HEK293 (cell line): ENCODE results near the gene MACC1.

ENCODE experiments used
- CTCF ChIA-PET: fragments of 350-600 bp; formaldehyde crosslinking; extraction: SDS; loops from one replicate; lab custom pipeline; 2021; ENCODE audit warnings: antibody characterized with exemption; lab: Yijun Ruan, JAX
- POLR2A ChIA-PET: fragments of 300-600 bp; formaldehyde crosslinking; extraction: SDS; loops from one replicate; lab custom pipeline; 2020; ENCODE audit warnings: antibody characterized with exemption, inconsistent platforms; lab: Yijun Ruan, JAX
- H3K27ac ChIP-seq: fragments of 200-500 bp; sonication (Bioruptor generic); 2 replicates; pipeline ENCODE4 v1.5.1; 2014; ENCODE audit warnings: low read depth, low read length, control low read depth, inconsistent platforms; ENCODE audit errors: extremely low read depth
- H3K36me3 ChIP-seq, 2 experiments: fragments of 200-500 bp in 1 of 2; sonication (Bioruptor generic) in 1 of 2; 1 replicate in 1 of 2; 2 replicates in 1 of 2; pipeline ENCODE4 v1.5.1; 2014 to 2017; ENCODE audit warnings: inconsistent platforms in 2 of 2, low read length in 2 of 2; ENCODE audit not compliant: control insufficient read depth in 2 of 2, insufficient read depth in 1 of 2
- H3K4me1 ChIP-seq: fragments of 200-500 bp; sonication (Bioruptor generic); 2 replicates; pipeline ENCODE4 v1.5.1; 2014; ENCODE audit warnings: mild to moderate bottlenecking, low read length, inconsistent platforms; ENCODE audit not compliant: control insufficient read depth, insufficient read depth
- H3K4me3 ChIP-seq: 2 replicates; pipeline ENCODE4 v1.5.1; 2011; ENCODE audit warnings: low read depth, mild to moderate bottlenecking, control low read depth, low read length, moderate library complexity
- H3K9me3 ChIP-seq: fragments of 200-500 bp; sonication (Bioruptor generic); 2 replicates; pipeline ENCODE4 v1.5.1; 2014; ENCODE audit warnings: low read depth, low read length, inconsistent platforms; ENCODE audit not compliant: control insufficient read depth, insufficient read depth
- BCL11A ChIP-seq: fragments of 450-650 bp; formaldehyde crosslinking; IDR thresholded peaks from 2 replicates; pipeline ENCODE4 v1.5.1; 2016; ENCODE audit warnings: low read depth, missing biosample characterization, missing genetic modification characterization
- MYNN ChIP-seq: fragments of 450-650 bp; formaldehyde crosslinking; IDR thresholded peaks from 2 replicates; pipeline ENCODE4 v1.5.1; 2016; ENCODE audit warnings: missing biosample characterization, missing genetic modification characterization, borderline replicate concordance
- OVOL3 ChIP-seq: fragments of 450-650 bp; formaldehyde crosslinking; IDR thresholded peaks from 2 replicates; pipeline ENCODE4 v1.5.1; 2016; ENCODE audit warnings: missing biosample characterization, missing genetic modification characterization
- ZNF169 ChIP-seq: fragments of 450-650 bp; formaldehyde crosslinking; IDR thresholded peaks from 2 replicates; pipeline ENCODE4 v1.5.1; 2016; ENCODE audit warnings: missing biosample characterization, missing genetic modification characterization
- ZNF248 ChIP-seq: fragments of 450-650 bp; formaldehyde crosslinking; IDR thresholded peaks from 2 replicates; pipeline ENCODE4 v1.5.1; 2017; ENCODE audit warnings: missing biosample characterization, missing genetic modification characterization
- ZNF292 ChIP-seq: fragments of 450-650 bp; formaldehyde crosslinking; IDR thresholded peaks from 2 replicates; pipeline ENCODE4 v1.5.1; 2016; ENCODE audit warnings: low read depth, missing biosample characterization, missing genetic modification characterization, borderline replicate concordance
- ZNF324 ChIP-seq: fragments of 450-650 bp; formaldehyde crosslinking; IDR thresholded peaks from 2 replicates; pipeline ENCODE4 v1.5.1; 2016; ENCODE audit warnings: missing biosample characterization, missing genetic modification characterization
- ZNF341 ChIP-seq: fragments of 450-650 bp; formaldehyde crosslinking; IDR thresholded peaks from 2 replicates; pipeline ENCODE4; 2016; ENCODE audit warnings: low read depth, missing biosample characterization, missing genetic modification characterization
- ZNF423 ChIP-seq: fragments of 450-650 bp; formaldehyde crosslinking; IDR thresholded peaks from 2 replicates; pipeline ENCODE4 v1.5.1; 2016; ENCODE audit warnings: missing biosample characterization, missing genetic modification characterization
- ZNF473 ChIP-seq: fragments of 450-650 bp; formaldehyde crosslinking; IDR thresholded peaks from 2 replicates; pipeline ENCODE4 v1.5.1; 2017; ENCODE audit warnings: missing biosample characterization, missing genetic modification characterization
- ZNF596 ChIP-seq: fragments of 450-650 bp; IDR thresholded peaks from 2 replicates; pipeline ENCODE4 v1.5.0; 2018; ENCODE audit warnings: missing biosample characterization, mild to moderate bottlenecking, missing genetic modification characterization, moderate library complexity
- ZNF600 ChIP-seq: fragments of 450-650 bp; formaldehyde crosslinking; IDR thresholded peaks from 2 replicates; pipeline ENCODE4 v1.5.1; 2016; ENCODE audit warnings: missing biosample characterization, missing genetic modification characterization
- ZNF660 ChIP-seq: fragments of 450-650 bp; IDR thresholded peaks from 2 replicates; pipeline ENCODE4 v1.5.1; 2018; ENCODE audit warnings: missing biosample characterization, mild to moderate bottlenecking, missing genetic modification characterization
- ZNF664 ChIP-seq: fragments of 450-650 bp; formaldehyde crosslinking; IDR thresholded peaks from 2 replicates; pipeline ENCODE4 v1.5.1; 2016; ENCODE audit warnings: missing biosample characterization, missing genetic modification characterization
- TF ChIP-seq, protein P1 (sequence below): fragments of 450-650 bp; formaldehyde crosslinking; IDR thresholded peaks from 2 replicates; pipeline ENCODE4 v1.5.1; 2017; ENCODE audit warnings: missing biosample characterization, mild to moderate bottlenecking, missing genetic modification characterization, moderate library complexity
- TF ChIP-seq, protein P2 (sequence below): IDR thresholded peaks from 2 replicates; pipeline ENCODE4 v1.6.1; 2011; ENCODE audit warnings: mild to moderate bottlenecking, low read depth, low read length, borderline replicate concordance
- TF ChIP-seq, protein P3 (sequence below): fragments of 450-650 bp; formaldehyde crosslinking; IDR thresholded peaks from 2 replicates; pipeline ENCODE4 v1.5.1; 2016; ENCODE audit warnings: missing biosample characterization, missing genetic modification characterization, borderline replicate concordance
- TF ChIP-seq, protein P4 (sequence below): fragments of 450-650 bp; formaldehyde crosslinking; conservative IDR thresholded peaks from 2 replicates; pipeline ENCODE4 v1.5.1; 2016; ENCODE audit warnings: low read depth, missing biosample characterization, missing genetic modification characterization
- TF ChIP-seq, protein P5 (sequence below): fragments of 450-650 bp; formaldehyde crosslinking; IDR thresholded peaks from 2 replicates; pipeline ENCODE4 v1.5.1; 2016; ENCODE audit warnings: missing biosample characterization, missing genetic modification characterization
- TF ChIP-seq, protein P6 (sequence below): sonication (generic); formaldehyde crosslinking; IDR thresholded peaks from 2 replicates; pipeline ENCODE4 v1.8.1; 2022; ENCODE audit warnings: mild to moderate bottlenecking, moderate library complexity, missing genetic modification reagents
- TF ChIP-seq, protein P7 (sequence below): fragments of 450-650 bp; IDR thresholded peaks from 2 replicates; pipeline ENCODE4 v1.5.1; 2018; ENCODE audit warnings: missing biosample characterization, missing genetic modification characterization
- TF ChIP-seq, protein P8 (sequence below): fragments of 450-650 bp; formaldehyde crosslinking; IDR thresholded peaks from 2 replicates; pipeline ENCODE4 v1.5.1; 2017; ENCODE audit warnings: missing biosample characterization, missing genetic modification characterization

The MACC1 gene

DNA sequence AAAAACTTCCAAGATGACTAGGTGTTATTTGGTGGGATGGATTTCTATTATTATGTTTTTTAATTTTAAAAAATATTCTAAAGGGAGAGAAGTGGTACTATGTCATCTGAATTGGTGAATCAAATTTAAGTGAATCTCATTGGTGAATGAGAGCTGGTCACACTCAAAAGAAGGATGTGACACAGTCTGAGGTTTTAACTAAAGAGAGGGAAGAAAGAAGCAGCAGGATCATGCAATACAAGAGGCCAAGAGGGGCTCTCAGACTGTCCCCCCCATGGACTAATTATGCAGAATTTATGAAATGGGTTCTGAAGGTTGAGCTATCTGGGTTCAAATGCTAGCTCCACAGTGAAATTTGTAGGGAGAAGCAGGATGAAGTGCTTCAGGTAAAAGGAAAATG is 16.2 kb downstream of the MACC1 start (continued):
- TF ChIP-seq, protein P1, sequence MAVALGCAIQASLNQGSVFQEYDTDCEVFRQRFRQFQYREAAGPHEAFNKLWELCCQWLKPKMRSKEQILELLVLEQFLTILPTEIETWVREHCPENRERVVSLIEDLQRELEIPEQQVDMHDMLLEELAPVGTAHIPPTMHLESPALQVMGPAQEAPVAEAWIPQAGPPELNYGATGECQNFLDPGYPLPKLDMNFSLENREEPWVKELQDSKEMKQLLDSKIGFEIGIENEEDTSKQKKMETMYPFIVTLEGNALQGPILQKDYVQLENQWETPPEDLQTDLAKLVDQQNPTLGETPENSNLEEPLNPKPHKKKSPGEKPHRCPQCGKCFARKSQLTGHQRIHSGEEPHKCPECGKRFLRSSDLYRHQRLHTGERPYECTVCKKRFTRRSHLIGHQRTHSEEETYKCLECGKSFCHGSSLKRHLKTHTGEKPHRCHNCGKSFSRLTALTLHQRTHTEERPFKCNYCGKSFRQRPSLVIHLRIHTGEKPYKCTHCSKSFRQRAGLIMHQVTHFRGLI (tag by site-specific recombination): no peak

DNA sequence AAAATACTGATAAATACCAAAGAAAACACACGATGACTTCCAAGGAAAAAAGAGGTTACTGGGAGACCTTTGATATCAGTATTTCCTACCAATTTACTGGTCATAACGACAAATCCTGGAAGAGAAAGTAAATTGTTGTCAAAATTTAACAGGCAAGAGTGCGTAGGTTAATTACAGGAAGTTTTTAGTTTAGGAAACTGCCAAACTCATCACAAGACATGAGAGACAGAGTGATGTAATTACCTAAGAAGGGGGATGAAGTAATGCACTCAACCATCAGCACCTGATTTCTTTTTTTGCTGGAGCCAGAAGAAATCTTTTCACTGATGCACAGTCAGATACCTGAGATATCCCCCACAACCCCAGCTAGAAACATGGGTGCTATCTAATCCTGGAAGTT is 16.8 kb downstream of the MACC1 start:
- ChIA-PET CTCF (no interaction called here), POLR2A (no interaction called here)
- Histone ChIP-seq H3K9me3 (no peaks in the 10 kb centered on the region), H3K27ac (no peak overlapping the region), H3K36me3 (no peaks in the 10 kb centered on the region), H3K4me1 (0 out of 2 replicates have a peak, but pooled peaks cover 5% of the 10 kb centered on the region), H3K4me3 (no peak overlapping the region)
- TF ChIP-seq ZNF248 (tag by site-specific recombination) (no peak), OVOL3 (tag by site-specific recombination) (no peak), ZNF341 (tag by site-specific recombination) (no peak), BCL11A (tag by site-specific recombination) (no peak), ZNF292 (tag by site-specific recombination) (no peak), ZNF600 (tag by site-specific recombination) (no peak), ZNF423 (tag by site-specific recombination) (no peak), ZNF473 (tag by site-specific recombination) (no peak), ZNF324 (tag by site-specific recombination) (no peak), ZNF169 (tag by site-specific recombination) (no peak), ZNF596 (no peak), ZNF664 (tag by site-specific recombination) (no peak), MYNN (tag by site-specific recombination) (no peak), ZNF660 (tag by site-specific recombination) (no peak)
- TF ChIP-seq, protein P2, sequence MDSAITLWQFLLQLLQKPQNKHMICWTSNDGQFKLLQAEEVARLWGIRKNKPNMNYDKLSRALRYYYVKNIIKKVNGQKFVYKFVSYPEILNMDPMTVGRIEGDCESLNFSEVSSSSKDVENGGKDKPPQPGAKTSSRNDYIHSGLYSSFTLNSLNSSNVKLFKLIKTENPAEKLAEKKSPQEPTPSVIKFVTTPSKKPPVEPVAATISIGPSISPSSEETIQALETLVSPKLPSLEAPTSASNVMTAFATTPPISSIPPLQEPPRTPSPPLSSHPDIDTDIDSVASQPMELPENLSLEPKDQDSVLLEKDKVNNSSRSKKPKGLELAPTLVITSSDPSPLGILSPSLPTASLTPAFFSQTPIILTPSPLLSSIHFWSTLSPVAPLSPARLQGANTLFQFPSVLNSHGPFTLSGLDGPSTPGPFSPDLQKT: no peak
- TF ChIP-seq, protein P3, sequence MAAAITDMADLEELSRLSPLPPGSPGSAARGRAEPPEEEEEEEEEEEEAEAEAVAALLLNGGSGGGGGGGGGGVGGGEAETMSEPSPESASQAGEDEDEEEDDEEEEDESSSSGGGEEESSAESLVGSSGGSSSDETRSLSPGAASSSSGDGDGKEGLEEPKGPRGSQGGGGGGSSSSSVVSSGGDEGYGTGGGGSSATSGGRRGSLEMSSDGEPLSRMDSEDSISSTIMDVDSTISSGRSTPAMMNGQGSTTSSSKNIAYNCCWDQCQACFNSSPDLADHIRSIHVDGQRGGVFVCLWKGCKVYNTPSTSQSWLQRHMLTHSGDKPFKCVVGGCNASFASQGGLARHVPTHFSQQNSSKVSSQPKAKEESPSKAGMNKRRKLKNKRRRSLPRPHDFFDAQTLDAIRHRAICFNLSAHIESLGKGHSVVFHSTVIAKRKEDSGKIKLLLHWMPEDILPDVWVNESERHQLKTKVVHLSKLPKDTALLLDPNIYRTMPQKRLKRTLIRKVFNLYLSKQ (tag by site-specific recombination): no peak
- TF ChIP-seq, protein P4, sequence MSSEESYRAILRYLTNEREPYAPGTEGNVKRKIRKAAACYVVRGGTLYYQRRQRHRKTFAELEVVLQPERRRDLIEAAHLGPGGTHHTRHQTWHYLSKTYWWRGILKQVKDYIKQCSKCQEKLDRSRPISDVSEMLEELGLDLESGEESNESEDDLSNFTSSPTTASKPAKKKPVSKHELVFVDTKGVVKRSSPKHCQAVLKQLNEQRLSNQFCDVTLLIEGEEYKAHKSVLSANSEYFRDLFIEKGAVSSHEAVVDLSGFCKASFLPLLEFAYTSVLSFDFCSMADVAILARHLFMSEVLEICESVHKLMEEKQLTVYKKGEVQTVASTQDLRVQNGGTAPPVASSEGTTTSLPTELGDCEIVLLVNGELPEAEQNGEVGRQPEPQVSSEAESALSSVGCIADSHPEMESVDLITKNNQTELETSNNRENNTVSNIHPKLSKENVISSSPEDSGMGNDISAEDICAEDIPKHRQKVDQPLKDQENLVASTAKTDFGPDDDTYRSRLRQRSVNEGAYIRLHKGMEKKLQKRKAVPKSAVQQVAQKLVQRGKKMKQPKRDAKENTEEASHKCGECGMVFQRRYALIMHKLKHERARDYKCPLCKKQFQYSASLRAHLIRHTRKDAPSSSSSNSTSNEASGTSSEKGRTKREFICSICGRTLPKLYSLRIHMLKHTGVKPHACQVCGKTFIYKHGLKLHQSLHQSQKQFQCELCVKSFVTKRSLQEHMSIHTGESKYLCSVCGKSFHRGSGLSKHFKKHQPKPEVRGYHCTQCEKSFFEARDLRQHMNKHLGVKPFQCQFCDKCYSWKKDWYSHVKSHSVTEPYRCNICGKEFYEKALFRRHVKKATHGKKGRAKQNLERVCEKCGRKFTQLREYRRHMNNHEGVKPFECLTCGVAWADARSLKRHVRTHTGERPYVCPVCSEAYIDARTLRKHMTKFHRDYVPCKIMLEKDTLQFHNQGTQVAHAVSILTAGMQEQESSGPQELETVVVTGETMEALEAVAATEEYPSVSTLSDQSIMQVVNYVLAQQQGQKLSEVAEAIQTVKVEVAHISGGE: no peak
- TF ChIP-seq, protein P5, sequence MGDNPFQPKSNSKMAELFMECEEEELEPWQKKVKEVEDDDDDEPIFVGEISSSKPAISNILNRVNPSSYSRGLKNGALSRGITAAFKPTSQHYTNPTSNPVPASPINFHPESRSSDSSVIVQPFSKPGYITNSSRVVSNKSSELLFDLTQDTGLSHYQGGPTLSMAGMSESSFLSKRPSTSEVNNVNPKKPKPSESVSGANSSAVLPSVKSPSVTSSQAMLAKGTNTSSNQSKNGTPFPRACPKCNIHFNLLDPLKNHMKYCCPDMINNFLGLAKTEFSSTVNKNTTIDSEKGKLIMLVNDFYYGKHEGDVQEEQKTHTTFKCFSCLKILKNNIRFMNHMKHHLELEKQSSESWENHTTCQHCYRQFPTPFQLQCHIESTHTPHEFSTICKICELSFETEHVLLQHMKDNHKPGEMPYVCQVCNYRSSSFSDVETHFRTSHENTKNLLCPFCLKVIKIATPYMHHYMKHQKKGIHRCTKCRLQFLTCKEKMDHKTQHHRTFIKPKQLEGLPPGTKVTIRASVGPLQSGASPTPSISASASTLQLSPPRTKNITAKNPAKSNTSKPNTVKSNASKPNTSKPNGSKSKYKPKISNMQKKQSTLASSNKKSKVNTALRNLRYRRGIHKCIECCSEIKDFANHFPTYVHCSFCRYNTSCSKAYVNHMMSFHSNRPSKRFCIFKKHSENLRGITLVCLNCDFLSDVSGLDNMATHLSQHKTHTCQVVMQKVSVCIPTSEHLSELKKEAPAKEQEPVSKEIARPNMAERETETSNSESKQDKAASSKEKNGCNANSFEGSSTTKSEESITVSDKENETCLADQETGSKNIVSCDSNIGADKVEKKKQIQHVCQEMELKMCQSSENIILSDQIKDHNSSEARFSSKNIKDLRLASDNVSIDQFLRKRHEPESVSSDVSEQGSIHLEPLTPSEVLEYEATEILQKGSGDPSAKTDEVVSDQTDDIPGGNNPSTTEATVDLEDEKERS (tag by site-specific recombination): no peak
- TF ChIP-seq, protein P6, sequence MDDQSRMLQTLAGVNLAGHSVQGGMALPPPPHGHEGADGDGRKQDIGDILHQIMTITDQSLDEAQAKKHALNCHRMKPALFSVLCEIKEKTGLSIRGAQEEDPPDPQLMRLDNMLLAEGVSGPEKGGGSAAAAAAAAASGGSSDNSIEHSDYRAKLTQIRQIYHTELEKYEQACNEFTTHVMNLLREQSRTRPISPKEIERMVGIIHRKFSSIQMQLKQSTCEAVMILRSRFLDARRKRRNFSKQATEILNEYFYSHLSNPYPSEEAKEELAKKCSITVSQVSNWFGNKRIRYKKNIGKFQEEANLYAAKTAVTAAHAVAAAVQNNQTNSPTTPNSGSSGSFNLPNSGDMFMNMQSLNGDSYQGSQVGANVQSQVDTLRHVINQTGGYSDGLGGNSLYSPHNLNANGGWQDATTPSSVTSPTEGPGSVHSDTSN (CRISPR knock-in tag): no peak
- TF ChIP-seq, protein P7, sequence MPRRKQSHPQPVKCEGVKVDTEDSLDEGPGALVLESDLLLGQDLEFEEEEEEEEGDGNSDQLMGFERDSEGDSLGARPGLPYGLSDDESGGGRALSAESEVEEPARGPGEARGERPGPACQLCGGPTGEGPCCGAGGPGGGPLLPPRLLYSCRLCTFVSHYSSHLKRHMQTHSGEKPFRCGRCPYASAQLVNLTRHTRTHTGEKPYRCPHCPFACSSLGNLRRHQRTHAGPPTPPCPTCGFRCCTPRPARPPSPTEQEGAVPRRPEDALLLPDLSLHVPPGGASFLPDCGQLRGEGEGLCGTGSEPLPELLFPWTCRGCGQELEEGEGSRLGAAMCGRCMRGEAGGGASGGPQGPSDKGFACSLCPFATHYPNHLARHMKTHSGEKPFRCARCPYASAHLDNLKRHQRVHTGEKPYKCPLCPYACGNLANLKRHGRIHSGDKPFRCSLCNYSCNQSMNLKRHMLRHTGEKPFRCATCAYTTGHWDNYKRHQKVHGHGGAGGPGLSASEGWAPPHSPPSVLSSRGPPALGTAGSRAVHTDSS (tag by site-specific recombination): no peak
- TF ChIP-seq, protein P8, sequence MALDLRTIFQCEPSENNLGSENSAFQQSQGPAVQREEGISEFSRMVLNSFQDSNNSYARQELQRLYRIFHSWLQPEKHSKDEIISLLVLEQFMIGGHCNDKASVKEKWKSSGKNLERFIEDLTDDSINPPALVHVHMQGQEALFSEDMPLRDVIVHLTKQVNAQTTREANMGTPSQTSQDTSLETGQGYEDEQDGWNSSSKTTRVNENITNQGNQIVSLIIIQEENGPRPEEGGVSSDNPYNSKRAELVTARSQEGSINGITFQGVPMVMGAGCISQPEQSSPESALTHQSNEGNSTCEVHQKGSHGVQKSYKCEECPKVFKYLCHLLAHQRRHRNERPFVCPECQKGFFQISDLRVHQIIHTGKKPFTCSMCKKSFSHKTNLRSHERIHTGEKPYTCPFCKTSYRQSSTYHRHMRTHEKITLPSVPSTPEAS (tag by site-specific recombination): no peak
